Suprapubic skin (tissue), 4 donors: Measurements from ENCODE around the gene GALNT2. TPM values are rescaled to one million over a fixed set of nuclear protein-coding genes. Genes with fewer than 3 reads are reported as not detected.

Experiments
- DNase-seq, 2 donors: peaks; one replicate each; pipeline ENCODE4 v3.0.0-alpha.2; 2019; ENCODE audit warnings: low spot score in 2 of 2
- H3K27ac ChIP-seq: fragments of 200-600 bp; sonication (generic); one replicate; pipeline ENCODE4 v1.5.1; 2019
- H3K27me3 ChIP-seq: fragments of 200-600 bp; sonication (generic); one replicate; pipeline ENCODE4 v1.5.1; 2019
- H3K36me3 ChIP-seq: fragments of 200-600 bp; sonication (generic); one replicate; pipeline ENCODE4 v1.5.1; 2019
- H3K4me1 ChIP-seq: fragments of 200-600 bp; sonication (generic); one replicate; pipeline ENCODE4 v1.5.1; 2019
- H3K4me3 ChIP-seq: fragments of 200-600 bp; sonication (generic); one replicate; pipeline ENCODE4 v1.5.1; 2019; ENCODE audit warnings: mild to moderate bottlenecking
- H3K9me3 ChIP-seq: fragments of 200-600 bp; sonication (generic); one replicate; pipeline ENCODE4 v1.5.1; 2019
- EP300 ChIP-seq: sonication (generic); formaldehyde crosslinking; IDR thresholded peaks from one replicate; pipeline ENCODE4 v1.6.1; 2017; ENCODE audit warnings: antibody characterized with exemption
- POLR2A ChIP-seq, 2 donors: fragments of 450-650 bp; IDR thresholded peaks; one replicate each; pipeline ENCODE4 v1.6.1; 2017; ENCODE audit warnings: antibody characterized with exemption in 2 of 2, mild to moderate bottlenecking in 2 of 2, moderate library complexity in 2 of 2
- POLR2AphosphoS5 ChIP-seq, 3 donors: sonication (generic); formaldehyde crosslinking; IDR thresholded peaks; one replicate each; pipeline ENCODE4 v1.6.1; 2017; ENCODE audit warnings: antibody characterized with exemption in 3 of 3
- WGBS: methylation state at CpG from one replicate; pipeline ENCODE4 v1.1.5; 2018; 5-methylcytosine and 5-hydroxymethylcytosine counted together
- total RNA-seq, 4 donors: library from RNA; depleted of rRNA; stranded (reverse); fragments of >200 nt; gene quantifications; one replicate each; pipeline ENCODE4 v1.1.0, GENCODE V29; 2016
- TF ChIP-seq, protein P1 (sequence below), 2 donors: fragments of 200-600 bp in 1 of 2; fragments of 450-650 bp in 1 of 2; sonication (generic) in 1 of 2; IDR thresholded peaks; one replicate each; pipeline ENCODE4 v1.5.1; 2016 to 2019; ENCODE audit warnings: antibody characterized with exemption in 2 of 2, mild to moderate bottlenecking in 1 of 2, moderate library complexity in 1 of 2

The GALNT2 gene
- total RNA-seq, 4 donors from 2014 or later: 24.1 to 40.2 (median 36.4) TPM

DNA sequence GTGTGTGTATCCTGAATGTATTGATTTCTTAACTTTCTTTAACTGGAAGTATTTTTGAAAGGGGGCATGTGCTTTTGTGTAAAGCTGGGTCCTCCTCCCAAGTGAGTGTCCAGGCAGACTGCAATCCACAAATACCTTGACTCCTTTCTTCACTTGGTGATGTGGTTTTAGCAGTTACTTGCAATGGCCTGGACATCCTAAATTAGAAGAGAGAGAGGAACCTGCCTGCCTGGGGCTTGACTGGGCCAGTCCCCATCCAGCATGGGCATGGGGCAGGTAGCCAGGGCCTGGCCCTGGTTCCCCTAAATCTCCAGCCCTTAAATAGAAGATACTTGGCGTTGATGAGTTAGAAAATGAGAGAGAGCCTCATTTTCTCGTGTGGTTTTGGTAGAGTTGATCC lies 199.4 kb downstream of the GALNT2 start:
- H3K27ac ChIP-seq: no peak overlapping the region
- no peak overlapping the region for H3K4me3 ChIP-seq
- H3K27me3 ChIP-seq: no peaks in the 10 kb centered on the region
- no peak for TF ChIP-seq POLR2AphosphoS5 (IDR thresholded peaks at IDR 0.05)
- no peak for TF ChIP-seq EP300
- TF ChIP-seq, protein P1, sequence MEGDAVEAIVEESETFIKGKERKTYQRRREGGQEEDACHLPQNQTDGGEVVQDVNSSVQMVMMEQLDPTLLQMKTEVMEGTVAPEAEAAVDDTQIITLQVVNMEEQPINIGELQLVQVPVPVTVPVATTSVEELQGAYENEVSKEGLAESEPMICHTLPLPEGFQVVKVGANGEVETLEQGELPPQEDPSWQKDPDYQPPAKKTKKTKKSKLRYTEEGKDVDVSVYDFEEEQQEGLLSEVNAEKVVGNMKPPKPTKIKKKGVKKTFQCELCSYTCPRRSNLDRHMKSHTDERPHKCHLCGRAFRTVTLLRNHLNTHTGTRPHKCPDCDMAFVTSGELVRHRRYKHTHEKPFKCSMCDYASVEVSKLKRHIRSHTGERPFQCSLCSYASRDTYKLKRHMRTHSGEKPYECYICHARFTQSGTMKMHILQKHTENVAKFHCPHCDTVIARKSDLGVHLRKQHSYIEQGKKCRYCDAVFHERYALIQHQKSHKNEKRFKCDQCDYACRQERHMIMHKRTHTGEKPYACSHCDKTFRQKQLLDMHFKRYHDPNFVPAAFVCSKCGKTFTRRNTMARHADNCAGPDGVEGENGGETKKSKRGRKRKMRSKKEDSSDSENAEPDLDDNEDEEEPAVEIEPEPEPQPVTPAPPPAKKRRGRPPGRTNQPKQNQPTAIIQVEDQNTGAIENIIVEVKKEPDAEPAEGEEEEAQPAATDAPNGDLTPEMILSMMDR (IDR thresholded peaks at IDR 0.05): no peak
- TF ChIP-seq POLR2A (IDR thresholded peaks at IDR 0.05): no peak
- H3K9me3 ChIP-seq: no peaks in the 10 kb centered on the region
- 38% methylated on average over 2 of the region's 2 CpGs for WGBS
- DNase-seq: no peak
- H3K36me3 ChIP-seq: peaks cover 73% of the 10 kb centered on the region
- H3K4me1 ChIP-seq: peaks cover 8% of the 10 kb centered on the region

DNA sequence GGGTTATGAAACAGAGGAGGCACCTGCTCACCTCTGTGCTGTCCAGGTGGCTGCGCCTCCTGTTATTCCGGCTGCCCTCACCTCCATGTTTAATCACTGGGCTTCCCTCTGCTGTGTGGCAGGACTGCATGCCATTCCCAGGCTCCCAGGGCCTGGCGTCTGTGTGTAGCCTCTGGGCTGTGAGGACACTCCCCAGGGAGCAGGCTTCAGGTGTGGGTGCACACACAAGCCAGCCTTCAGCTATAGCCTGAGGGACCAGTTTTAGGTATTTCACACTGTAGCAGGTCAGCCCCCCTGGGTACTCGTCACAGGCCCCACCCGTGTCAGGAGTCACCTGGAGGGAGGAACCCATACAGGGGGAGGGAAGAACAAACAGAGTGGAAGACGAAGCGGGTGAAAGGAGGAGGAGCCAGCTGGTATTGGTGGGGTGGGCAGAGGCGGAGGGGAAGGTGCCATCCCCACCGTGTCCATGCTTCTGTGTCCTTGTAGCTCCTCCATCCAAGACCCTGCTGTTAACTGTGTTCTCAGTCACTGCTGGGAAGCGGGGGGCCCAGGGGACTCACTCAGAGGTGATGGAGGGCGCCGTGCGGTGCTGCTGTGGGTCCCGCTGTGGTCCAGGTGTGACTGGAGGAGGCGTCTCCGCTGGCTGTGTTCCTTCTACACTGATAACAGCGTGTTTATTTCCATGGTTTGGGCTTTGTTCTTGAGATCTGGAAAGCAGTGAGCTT lies 200.5 kb downstream of the GALNT2 start:
- Histone ChIP-seq H3K27ac (no peak overlapping the region), H3K27me3 (no peaks in the 10 kb centered on the region), H3K9me3 (no peaks in the 10 kb centered on the region), H3K4me3 (no peak overlapping the region), H3K36me3 (peaks cover 72% of the 10 kb centered on the region), H3K4me1 (peaks cover 8% of the 10 kb centered on the region)
- TF ChIP-seq EP300: no peak
- DNase-seq: peak in 1 of 2 donors; percentile 38
- WGBS: 82% methylated on average over 17 of the region's 17 CpGs

DNA sequence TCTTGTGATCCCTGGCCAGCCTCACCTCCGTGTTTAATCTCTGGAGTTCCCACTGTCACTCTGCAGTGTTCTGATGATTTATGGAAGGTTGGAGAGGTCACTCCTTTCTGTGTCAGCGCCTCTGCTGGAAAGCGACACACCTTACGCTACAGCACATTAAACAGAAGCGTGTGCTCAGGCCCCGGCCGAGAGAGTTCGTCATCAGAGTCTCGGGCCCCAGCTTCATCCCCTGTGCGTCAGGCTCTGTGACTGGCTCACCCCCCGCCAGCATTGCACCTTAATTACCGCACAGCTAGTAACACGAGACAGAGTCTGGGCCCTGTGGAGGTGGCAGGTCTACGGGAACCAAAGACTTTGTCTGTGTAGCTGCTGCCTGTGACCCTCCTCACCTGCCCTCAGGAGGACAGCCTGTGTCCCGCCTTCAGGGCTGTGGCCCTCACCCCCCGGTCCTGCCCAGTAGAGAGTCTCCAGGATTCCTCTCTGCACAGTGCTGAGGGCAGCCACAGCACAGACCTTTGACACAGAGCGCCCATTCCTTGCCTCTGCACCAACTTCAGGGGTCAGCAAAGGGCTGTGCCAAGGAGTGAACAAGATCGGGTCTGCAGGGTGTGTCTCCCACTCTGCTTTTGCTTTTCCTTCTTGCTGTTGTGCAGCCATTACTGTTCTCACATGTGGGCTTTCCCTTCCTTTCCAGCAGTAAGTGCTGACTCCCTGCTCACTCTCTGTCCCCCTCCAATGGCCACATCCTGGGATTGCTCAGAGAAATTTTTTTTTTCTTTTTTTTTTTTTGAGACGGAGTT lies 201.5 kb downstream of the GALNT2 start:
- Histone ChIP-seq H3K27me3 (no peaks in the 10 kb centered on the region), H3K4me1 (peaks cover 8% of the 10 kb centered on the region), H3K4me3 (no peak overlapping the region), H3K27ac (no peak overlapping the region), H3K36me3 (peaks cover 61% of the 10 kb centered on the region), H3K9me3 (no peaks in the 10 kb centered on the region)
- peak in 1 of 2 donors; percentile 50 for DNase-seq
- WGBS: 75% methylated on average over 10 of the region's 19 CpGs
- TF ChIP-seq POLR2AphosphoS5 (IDR thresholded peaks at IDR 0.05) (no peak), EP300 (no peak)
- TF ChIP-seq, protein P1 (IDR thresholded peaks at IDR 0.05): peak; percentile 12 to 32

DNA sequence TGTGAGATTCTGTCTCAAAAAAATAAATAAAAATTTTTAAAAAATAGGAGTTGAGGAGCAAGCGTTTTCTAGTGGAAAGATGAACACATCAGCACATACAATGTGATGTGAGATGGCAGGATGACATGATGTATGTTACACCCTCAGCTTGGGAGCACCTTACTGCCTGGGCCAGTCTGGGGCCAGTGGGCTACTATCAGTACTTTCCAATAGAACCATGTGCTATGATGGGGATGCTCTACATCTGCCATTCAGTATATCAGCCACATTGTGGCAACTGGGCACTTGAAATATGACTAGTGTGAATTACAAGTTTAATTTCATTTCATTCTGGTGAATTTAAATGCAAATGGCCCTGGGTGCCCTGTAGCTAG lies 203.1 kb downstream of the GALNT2 start:
- peaks cover 8% of the 10 kb centered on the region for H3K4me1 ChIP-seq
- H3K9me3 ChIP-seq: no peaks in the 10 kb centered on the region
- no peak for TF ChIP-seq POLR2AphosphoS5 (IDR thresholded peaks at IDR 0.05)
- TF ChIP-seq, protein P1 (IDR thresholded peaks at IDR 0.05): no peak
- no peak for TF ChIP-seq EP300
- TF ChIP-seq POLR2A (IDR thresholded peaks at IDR 0.05): no peak
- H3K27ac ChIP-seq: no peak overlapping the region
- no peaks in the 10 kb centered on the region for H3K27me3 ChIP-seq
- 97% methylated on average over 1 of the region's 1 CpG for WGBS
- H3K4me3 ChIP-seq: no peak overlapping the region
- H3K36me3 ChIP-seq: peaks cover 56% of the 10 kb centered on the region
- no peak for DNase-seq

DNA sequence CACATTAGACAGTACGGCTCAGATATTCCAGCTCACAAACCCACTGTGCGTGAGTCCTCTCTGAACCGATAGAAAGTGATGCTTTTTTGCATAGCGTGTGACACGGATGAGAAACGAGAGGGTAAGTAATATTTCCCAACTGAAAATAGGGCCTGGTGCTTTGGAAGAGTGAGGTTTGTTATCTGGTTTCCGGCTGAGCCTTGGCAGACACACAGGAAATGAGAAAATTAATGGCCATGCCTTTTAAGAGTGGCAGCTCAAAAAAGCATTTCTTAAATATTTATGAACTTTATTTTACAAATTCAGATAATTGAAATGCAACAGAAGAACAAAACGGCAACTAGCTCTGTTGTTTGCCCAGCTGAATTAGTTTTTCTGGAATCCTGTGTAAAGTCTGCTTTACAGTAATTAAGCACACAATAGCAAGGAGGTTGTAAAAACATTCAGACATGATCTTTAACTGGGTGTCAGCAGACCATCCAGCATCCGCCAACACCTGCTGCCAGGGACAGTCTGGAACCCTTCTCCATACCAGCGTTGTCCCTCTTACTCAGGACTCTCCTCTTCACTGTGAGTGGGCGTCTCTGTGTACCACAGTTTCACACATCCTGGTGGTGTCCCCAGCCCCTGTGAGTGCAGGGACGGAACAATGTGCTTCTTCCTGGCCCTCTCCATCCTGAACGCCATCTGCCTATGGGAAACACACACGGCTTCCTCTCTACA lies 203.7 kb downstream of the GALNT2 start:
- H3K27ac ChIP-seq: no peak overlapping the region
- DNase-seq: peak; percentile 48 to 52
- H3K9me3 ChIP-seq: no peaks in the 10 kb centered on the region
- no peaks in the 10 kb centered on the region for H3K27me3 ChIP-seq
- H3K4me1 ChIP-seq: peaks cover 8% of the 10 kb centered on the region
- 61% methylated on average over 14 of the region's 14 CpGs for WGBS
- H3K36me3 ChIP-seq: peaks cover 54% of the 10 kb centered on the region
- H3K4me3 ChIP-seq: no peak overlapping the region
- no peak for TF ChIP-seq POLR2A (IDR thresholded peaks at IDR 0.05)
- TF ChIP-seq, protein P1 (IDR thresholded peaks at IDR 0.05): no peak
- no peak for TF ChIP-seq POLR2AphosphoS5 (IDR thresholded peaks at IDR 0.05)
- no peak for TF ChIP-seq EP300
